HG02840 (cell line): ENCODE results near the gene CTNNA3.

Experiments used
- ATAC-seq: cut with Tn5 transposase; IDR thresholded peaks from one replicate; pipeline ENCODE4 v1.9.1; 2021; ENCODE audit warnings: mild to moderate bottlenecking, moderate library complexity, moderate number of reproducible peaks; ENCODE audit not compliant: unreplicated experiment, low FRiP score

Gene CTNNA3

GRCh38 chr10:67520924-67521520 is 175.0 kb downstream of the CTNNA3 start:
- ATAC-seq: no peak

GRCh38 chr10:67519434-67519833 is 176.6 kb downstream of the CTNNA3 start:
- no peak for ATAC-seq

- no peak for ATAC-seq
These were observed 177.2 kb downstream of the CTNNA3 start for GRCh38 chr10:67518756-67519155.

GRCh38 chr10:67518043-67518442 is 178.0 kb downstream of the CTNNA3 start:
- ATAC-seq: no peak

- ATAC-seq: no peak
These were observed 189.3 kb downstream of the CTNNA3 start for GRCh38 chr10:67506757-67507091.

GRCh38 chr10:67506083-67506756 is 189.8 kb downstream of the CTNNA3 start:
- ATAC-seq: no peak

GRCh38 chr10:67492317-67493019 is 203.5 kb downstream of the CTNNA3 start:
- no peak for ATAC-seq

GRCh38 chr10:67487906-67488619 is 207.9 kb downstream of the CTNNA3 start:
- ATAC-seq: no peak

- no peak for ATAC-seq
These were observed 208.8 kb downstream of the CTNNA3 start for GRCh38 chr10:67487199-67487598.

- ATAC-seq: no peak
These were observed 218.1 kb downstream of the CTNNA3 start for GRCh38 chr10:67477868-67478267.

GRCh38 chr10:67476201-67476600 is 219.8 kb downstream of the CTNNA3 start:
- ATAC-seq: no peak

- no peak for ATAC-seq
These were observed 222.0 kb downstream of the CTNNA3 start for GRCh38 chr10:67473850-67474633.

GRCh38 chr10:67471022-67471421 is 225.0 kb downstream of the CTNNA3 start:
- ATAC-seq: no peak

- ATAC-seq: no peak
These were observed 231.7 kb downstream of the CTNNA3 start for GRCh38 chr10:67464278-67464677.

- no peak for ATAC-seq
These were observed 243.1 kb downstream of the CTNNA3 start for GRCh38 chr10:67452892-67453291.

GRCh38 chr10:67438605-67439304 is 257.2 kb downstream of the CTNNA3 start:
- no peak for ATAC-seq

- no peak for ATAC-seq
These were observed 262.7 kb downstream of the CTNNA3 start for GRCh38 chr10:67433276-67433675.

- ATAC-seq: no peak
These were observed 293.4 kb downstream of the CTNNA3 start for GRCh38 chr10:67402620-67403019.

- ATAC-seq: no peak
These were observed 294.3 kb downstream of the CTNNA3 start for GRCh38 chr10:67401711-67402110.
